Lung (tissue), 12 donors: ENCODE results near the gene PTPMT1. TPM values are rescaled to one million over a fixed set of nuclear protein-coding genes. Genes with fewer than 3 reads are reported as not detected.
A peak's percentile ranks its signal among the peaks of the same experiment; 100 is the strongest.

Source experiments
- ATAC-seq: fragments of 200-7000 bp; cut with Tn5 transposase; one replicate; pipeline ENCODE4 v1.9.1; 2020; ENCODE audit warnings: moderate number of reproducible peaks; ENCODE audit not compliant: insufficient read depth, low FRiP score
- DNase-seq, 3 donors: peaks; one replicate each; pipeline ENCODE4 v3.0.0-alpha.2; 2013 to 2017
- H3K27ac ChIP-seq, 2 donors: one replicate each; pipeline ENCODE4 v1.5.1; 2013; ENCODE audit warnings: mild to moderate bottlenecking in 2 of 2, moderate library complexity in 2 of 2, control low read depth in 1 of 2, inconsistent platforms in 1 of 2, low read depth in 1 of 2, low read length in 1 of 2
- H3K27me3 ChIP-seq, 3 donors: one replicate each; pipeline ENCODE4 v1.5.1; 2013; ENCODE audit warnings: low read length in 2 of 3; ENCODE audit not compliant: control insufficient read depth in 3 of 3, insufficient read depth in 3 of 3
- H3K36me3 ChIP-seq, 4 donors: one replicate each; pipeline ENCODE4 v1.5.1; 2013; ENCODE audit warnings: low read length in 4 of 4, mild to moderate bottlenecking in 1 of 4, moderate library complexity in 1 of 4; ENCODE audit not compliant: control insufficient read depth in 4 of 4, insufficient read depth in 4 of 4
- H3K4me1 ChIP-seq, 5 donors: one replicate each; pipeline ENCODE4 v1.5.1; 2013; ENCODE audit warnings: low read length in 5 of 5, mild to moderate bottlenecking in 2 of 5, moderate library complexity in 1 of 5; ENCODE audit not compliant: control insufficient read depth in 5 of 5, insufficient read depth in 5 of 5
- H3K4me3 ChIP-seq: one replicate; pipeline ENCODE4 v1.5.1; 2013; ENCODE audit warnings: mild to moderate bottlenecking, control low read depth, moderate library complexity
- H3K9ac ChIP-seq, 2 donors: one replicate each; pipeline ENCODE4 v1.5.1; 2013; ENCODE audit warnings: low read length in 2 of 2, control low read depth in 1 of 2; ENCODE audit not compliant: insufficient read depth in 1 of 2
- H3K9me3 ChIP-seq, 4 donors: one replicate each; pipeline ENCODE4 v1.5.1; 2013; ENCODE audit warnings: low read length in 3 of 4, mild to moderate bottlenecking in 1 of 4, moderate library complexity in 1 of 4; ENCODE audit not compliant: control insufficient read depth in 4 of 4, insufficient read depth in 3 of 4
- CTCF ChIP-seq: IDR thresholded peaks from 2 replicates; pipeline ENCODE4 v1.5.1; 2012; ENCODE audit warnings: mild to moderate bottlenecking; ENCODE audit errors: control extremely low read depth, extremely low read depth
- WGBS, 2 donors: extraction: QIAGEN DNeasy Blood & Tissue Kit; methylation state at CpG; one replicate each; pipeline ENCODE4 v1.1.7; 2013; 5-methylcytosine and 5-hydroxymethylcytosine counted together
- polyA plus RNA-seq, 2 donors: library from polyadenylated mRNA; stranded (reverse); fragments of 200-250 nt; gene quantifications; one replicate each; pipeline ENCODE4 v1.2.1, GENCODE V29; 2013
- total RNA-seq, 2 donors: library from RNA; depleted of rRNA in 1 of 2; stranded (reverse); fragments of >200 nt in 1 of 2; gene quantifications; one replicate each; pipeline ENCODE4 v1.2.1, GENCODE V29; 2014 to 2021
- donor health status: control.
- donor health status: control.
- donor health status: Bipolar disorder and iron deficiency.
- donor health status: healthy.
- donor health status: DM: yes; HTN: yes; CAD: no.

The PTPMT1 gene
- total and polyA plus RNA-seq, 4 donors: 45.1 to 91.6 (median 68.5) TPM

DNA sequence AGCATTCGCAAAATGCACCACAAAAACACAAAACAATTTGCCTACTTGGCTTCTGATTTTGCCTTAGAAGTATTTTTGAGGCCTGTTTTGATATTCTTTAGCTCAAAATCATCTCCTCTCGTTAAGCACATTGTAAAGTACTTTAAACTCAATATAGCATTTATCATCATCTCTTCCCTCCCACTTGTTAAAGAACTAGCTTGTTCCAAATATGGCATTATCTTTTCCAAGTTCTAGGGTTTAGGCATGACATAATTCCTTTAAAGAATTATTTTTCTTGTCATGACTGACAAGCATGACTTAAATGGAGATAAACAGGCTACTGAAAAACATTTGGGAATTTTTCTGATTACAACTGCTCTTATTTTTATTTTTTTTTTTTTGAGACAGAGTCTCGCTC, 33.7 kb upstream of the PTPMT1 start:
- no peak overlapping the region for H3K9ac ChIP-seq
- peaks cover 0 to 22% (median 5%) of the 10 kb centered on the region in 5 donors for H3K4me1 ChIP-seq
- no peak for ATAC-seq
- H3K9me3 ChIP-seq: no peaks in the 10 kb centered on the region
- TF ChIP-seq CTCF: no peak
- no peak overlapping the region for H3K27ac ChIP-seq
- WGBS, 2 donors: 81 to 82% methylated on average over 3 of the region's 3 CpGs
- no peak overlapping the region for H3K4me3 ChIP-seq
- no peaks in the 10 kb centered on the region for H3K27me3 ChIP-seq
- peaks cover 0 to 7% (median under 1%) of the 10 kb centered on the region in 4 donors for H3K36me3 ChIP-seq
- DNase-seq: no peak

DNA sequence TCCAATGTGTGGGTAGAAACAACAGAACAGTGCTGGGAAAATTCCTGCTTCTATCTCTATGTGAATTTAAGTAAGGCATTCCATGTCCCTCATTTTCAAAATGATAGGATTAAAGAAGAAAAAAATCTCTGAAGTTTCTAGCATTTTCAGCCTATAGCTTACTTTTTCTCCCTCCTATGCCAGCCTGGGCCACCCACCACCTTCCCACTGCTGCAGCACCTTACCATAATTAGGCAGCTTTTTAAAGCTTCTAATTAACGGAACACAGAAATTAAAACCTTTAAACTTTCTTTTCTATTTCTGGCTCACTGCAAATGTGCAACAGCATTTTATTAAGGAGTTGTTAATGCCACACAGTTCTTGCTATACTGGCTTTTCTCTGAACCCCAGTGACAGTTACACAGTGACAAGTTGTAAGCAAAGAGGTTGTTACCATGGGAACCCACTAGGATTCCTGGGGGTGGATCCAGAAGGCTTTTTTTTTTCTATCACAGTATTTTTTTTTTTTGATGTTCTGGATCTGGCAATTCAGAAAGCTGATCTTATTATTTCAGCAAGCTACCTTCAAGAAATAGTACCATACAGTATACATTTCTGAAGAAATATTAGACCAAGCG, 32.7 kb upstream of the PTPMT1 start:
- Histone ChIP-seq H3K4me3 (no peak overlapping the region), H3K9me3 (no peaks in the 10 kb centered on the region), H3K4me1 (peaks cover 0 to 25% (median 5%) of the 10 kb centered on the region in 5 donors), H3K9ac (no peak overlapping the region), H3K27me3 (no peaks in the 10 kb centered on the region), H3K36me3 (peaks cover 0 to 7% (median under 1%) of the 10 kb centered on the region in 4 donors), H3K27ac (peak overlapping the region in 1 of 2 donors; percentile 24)
- ATAC-seq: no peak
- DNase-seq: peak in 1 of 3 donors; percentile 44
- WGBS, 2 donors: 92 to 96% methylated on average over 2 of the region's 2 CpGs
- TF ChIP-seq CTCF: no peak

DNA sequence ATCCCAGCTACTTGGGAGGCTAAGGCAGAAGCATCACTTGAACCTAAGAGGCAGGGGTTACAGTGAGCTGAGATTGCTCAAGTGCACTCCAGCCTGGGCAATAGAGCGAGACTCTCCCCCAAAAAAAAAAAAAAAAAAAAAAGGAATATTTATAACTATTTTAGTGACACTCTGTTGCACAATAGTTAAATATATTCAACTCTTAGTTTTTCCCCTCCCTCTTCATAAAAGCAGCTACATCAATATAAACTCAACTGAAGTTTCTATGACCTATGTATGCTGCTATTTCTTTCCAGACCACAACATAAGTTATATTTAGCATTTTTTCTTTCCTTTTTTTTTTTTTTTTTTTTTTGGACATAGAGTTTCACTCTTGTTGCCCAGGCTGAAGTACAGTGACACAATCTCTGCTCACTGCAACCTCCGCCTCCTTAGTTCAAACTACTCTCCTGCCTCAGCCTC, 31.7 kb upstream of the PTPMT1 start:
- H3K4me1 ChIP-seq: peaks cover 1 to 27% (median 6%) of the 10 kb centered on the region in 5 donors
- no peaks in the 10 kb centered on the region for H3K27me3 ChIP-seq

More for the DNA sequence above, 31.7 kb upstream of the PTPMT1 start:
- TF ChIP-seq CTCF: no peak
- Histone ChIP-seq H3K9ac (no peak overlapping the region), H3K4me3 (no peak overlapping the region), H3K27ac (no peak overlapping the region), H3K36me3 (peaks cover 0 to 7% (median under 1%) of the 10 kb centered on the region in 4 donors), H3K9me3 (no peaks in the 10 kb centered on the region)
- no peak for ATAC-seq
- no peak for DNase-seq
- 54 to 55% methylated on average over 2 of the region's 2 CpGs for WGBS, 2 donors
